Measurements from ENCODE around the gene FYB1.

Gene FYB1

DNA sequence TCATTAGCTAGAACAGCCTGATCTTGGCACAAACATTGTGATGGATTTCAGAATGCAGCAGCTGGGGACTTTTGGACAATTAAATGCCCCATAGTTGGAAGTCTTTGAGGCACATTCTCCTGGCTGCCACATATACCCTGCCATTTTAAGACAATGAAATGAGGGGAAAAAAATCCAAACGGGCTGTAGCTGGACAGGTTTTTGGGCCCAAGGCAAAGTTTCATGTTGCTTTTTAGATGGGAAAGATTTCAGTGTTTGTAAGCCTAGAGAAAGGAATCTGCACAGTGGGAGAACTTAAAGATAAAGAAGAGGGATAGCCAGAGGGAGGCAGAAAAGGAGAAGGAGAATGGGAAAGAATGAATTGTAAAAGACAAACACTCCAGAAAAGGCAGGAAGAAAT lies 115.1 kb downstream of the FYB1 start:
- TF ChIP-seq JUND (IDR thresholded peaks at IDR 0.05; ENCODE audit: low read depth), result no peak
- in situ Hi-C loops (cut with HindIII; ENCODE audit: low pct_unique_long_range_greater_than_20kb, low sequenced_read_pairs), result no loop called here
- DNase-seq (ENCODE audit: low read depth in 1 of 2, low spot score in 1 of 2), result peak in 1 of 2 experiments; percentile 74

DNA sequence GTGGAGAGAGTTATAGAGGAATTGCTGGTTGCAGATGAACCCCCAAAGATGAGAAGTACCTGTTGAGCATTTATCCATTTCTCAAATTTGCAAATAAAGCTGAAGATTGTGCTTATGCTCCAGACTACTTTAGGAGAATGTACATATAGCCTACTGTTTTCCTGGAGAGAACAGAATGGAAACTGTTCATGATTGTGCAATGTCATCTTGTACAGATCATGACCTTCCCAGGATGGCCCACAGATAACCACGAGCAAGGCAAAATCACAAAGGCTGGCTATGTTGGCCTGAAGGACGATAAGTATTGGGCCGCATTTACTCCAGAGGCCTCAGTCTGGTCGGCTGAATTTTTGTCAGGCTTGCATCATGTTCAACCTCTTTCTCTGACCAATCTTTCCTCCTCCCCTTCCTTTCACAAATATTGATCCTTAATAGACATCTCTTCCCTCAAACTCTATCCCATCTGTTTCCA lies 116.6 kb downstream of the FYB1 start:
- no peak for TF ChIP-seq JUND (IDR thresholded peaks at IDR 0.05; ENCODE audit: low read depth)
- in situ Hi-C loops (cut with HindIII; ENCODE audit: low pct_unique_long_range_greater_than_20kb, low sequenced_read_pairs), result no loop called here
- DNase-seq (ENCODE audit: low read depth in 1 of 2, low spot score in 1 of 2), result no peak

DNA sequence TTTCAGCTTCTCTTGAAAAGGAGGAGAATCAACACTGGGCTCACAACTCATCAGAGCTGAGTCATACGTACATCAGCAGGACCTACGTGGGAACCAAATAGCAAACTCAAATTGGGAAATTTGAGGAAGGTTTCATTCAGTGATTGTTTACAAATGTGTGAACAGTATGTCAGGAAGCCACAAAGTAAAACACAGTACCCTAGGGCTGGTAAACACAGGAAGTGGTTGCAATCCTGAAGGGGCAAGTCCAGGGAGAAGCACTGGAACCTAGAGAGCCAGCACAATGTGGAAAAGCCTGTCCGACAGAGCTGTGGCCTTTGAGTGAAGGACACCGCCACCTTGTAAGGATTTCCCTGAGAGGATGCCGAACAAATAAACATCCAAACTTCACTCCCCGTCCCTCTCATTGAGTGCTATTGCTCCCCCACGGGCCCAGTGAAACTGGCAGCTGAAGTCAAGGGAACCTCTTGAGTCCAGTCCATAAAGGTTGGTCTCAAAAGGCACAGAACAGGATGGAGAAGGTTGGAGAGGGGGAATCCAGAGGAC lies 118.4 kb downstream of the FYB1 start:
- in situ Hi-C loops (cut with HindIII; ENCODE audit: low pct_unique_long_range_greater_than_20kb, low sequenced_read_pairs), result no loop called here
- TF ChIP-seq JUND (IDR thresholded peaks at IDR 0.05; ENCODE audit: low read depth), result no peak
- peak; percentile 25 to 96 for DNase-seq (ENCODE audit: low read depth in 1 of 2, low spot score in 1 of 2)

DNA sequence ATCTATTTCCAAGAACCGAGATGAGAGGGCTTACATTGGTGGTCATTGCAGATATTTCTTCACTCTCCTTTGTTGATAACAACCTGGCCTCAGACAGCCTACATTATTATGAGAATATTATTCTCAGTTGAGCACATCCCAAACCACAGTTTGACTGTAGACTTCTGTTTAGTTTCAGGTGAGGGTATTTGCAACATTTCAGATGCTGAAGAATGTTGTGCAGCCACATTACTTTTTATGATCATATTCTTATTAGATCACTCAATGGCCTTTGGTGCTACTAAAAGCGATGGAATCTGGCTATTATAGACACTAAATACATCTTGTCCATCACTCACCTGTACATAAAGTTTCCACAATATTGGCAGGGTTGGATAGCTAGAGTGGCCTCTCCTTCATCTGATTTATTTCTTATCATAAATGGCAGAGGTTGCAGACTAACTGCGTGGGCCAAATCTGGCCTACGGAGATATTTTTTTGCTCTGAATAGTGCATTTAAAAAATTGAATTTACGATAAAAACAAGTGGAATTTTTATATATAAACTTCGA lies 119.0 kb downstream of the FYB1 start:
- no peak for DNase-seq (ENCODE audit: low read depth in 1 of 2, low spot score in 1 of 2)
- in situ Hi-C loops (cut with HindIII; ENCODE audit: low pct_unique_long_range_greater_than_20kb, low sequenced_read_pairs), result no loop called here
- TF ChIP-seq JUND (IDR thresholded peaks at IDR 0.05; ENCODE audit: low read depth), result no peak

DNA sequence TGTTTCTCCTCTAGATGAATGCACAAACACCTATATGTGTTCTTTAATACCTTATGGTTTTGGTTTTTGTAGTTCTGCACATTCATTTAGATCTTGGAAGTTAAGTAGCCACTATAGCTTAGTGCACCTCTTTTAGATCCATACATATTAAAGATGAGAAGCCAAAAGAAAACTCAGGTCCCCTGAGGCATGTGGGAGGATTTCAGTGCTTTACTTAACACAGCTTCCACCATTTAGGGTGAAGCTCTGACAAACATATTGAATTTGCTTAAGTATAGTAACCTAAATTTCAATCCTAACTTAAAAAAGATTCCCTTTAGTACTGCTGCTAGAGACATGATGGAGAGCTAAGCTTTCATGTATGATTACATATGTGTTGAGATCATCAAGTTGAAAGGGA lies 119.5 kb downstream of the FYB1 start:
- no peak for TF ChIP-seq JUND (IDR thresholded peaks at IDR 0.05; ENCODE audit: low read depth)
- DNase-seq (ENCODE audit: low read depth in 1 of 2, low spot score in 1 of 2), result no peak
- in situ Hi-C loops (cut with HindIII; ENCODE audit: low pct_unique_long_range_greater_than_20kb, low sequenced_read_pairs), result no loop called here

DNA sequence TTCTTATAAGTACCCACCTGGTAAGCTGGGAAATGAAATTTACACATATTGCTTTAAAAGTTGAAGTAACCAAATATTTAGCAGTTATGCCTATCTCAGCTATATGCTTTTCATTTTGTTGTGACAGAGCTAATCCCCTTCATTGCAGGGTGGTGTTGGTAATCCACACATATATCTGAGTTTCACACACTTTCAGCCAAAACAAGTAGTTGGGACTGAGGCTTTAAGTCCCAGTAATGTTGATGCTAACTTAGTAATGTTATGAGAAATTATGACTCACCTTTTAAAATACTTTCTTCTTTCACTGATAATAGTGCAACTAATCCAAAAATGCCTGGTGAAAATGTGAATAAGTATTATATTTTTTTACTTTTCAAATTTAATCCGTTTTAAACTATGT lies 126.0 kb downstream of the FYB1 start:
- in situ Hi-C loops (cut with HindIII; ENCODE audit: low pct_unique_long_range_greater_than_20kb, low sequenced_read_pairs), result no loop called here
- no peak for DNase-seq (ENCODE audit: low read depth in 1 of 2, low spot score in 1 of 2)
- no peak for TF ChIP-seq JUND (IDR thresholded peaks at IDR 0.05; ENCODE audit: low read depth)

DNA sequence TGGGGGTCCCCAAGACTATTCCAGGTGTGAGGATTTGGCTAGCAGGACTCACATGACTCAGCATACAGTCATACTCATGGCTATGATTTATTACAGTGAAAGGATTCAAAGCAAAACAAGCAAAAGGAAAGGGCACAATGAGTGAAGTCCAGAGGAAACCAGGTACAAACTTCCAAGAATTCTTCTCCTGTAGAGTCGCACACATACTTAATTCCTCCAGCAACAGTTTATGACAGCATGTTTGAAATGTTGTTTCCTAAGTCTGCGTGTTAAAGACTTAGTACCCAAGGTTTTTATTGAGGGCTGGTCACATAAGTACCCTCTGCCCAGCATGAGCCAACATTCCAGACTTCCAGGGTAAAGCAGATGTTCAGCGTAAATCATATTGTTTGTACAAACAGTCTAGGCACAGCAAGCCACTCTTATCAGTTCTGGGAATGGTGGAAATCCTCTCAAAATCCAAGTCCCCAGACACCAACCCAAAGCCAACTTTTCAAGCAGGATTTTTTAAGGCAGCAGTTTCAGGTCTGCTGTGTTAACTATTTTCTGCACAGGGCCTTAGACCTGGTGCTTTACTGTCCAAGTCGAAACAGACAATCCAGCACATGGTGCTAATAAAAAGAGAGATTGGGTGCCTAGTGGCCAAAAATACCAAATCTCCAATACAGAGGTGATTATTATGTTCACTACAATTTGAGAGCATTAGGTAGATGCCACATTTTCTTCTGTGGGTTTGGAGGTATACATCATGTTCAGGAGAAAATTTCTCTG lies 126.6 kb downstream of the FYB1 start:
- DNase-seq (ENCODE audit: low read depth in 1 of 2, low spot score in 1 of 2), result no peak
- in situ Hi-C loops (cut with HindIII; ENCODE audit: low pct_unique_long_range_greater_than_20kb, low sequenced_read_pairs), result no loop called here
- no peak for TF ChIP-seq JUND (IDR thresholded peaks at IDR 0.05; ENCODE audit: low read depth)

DNA sequence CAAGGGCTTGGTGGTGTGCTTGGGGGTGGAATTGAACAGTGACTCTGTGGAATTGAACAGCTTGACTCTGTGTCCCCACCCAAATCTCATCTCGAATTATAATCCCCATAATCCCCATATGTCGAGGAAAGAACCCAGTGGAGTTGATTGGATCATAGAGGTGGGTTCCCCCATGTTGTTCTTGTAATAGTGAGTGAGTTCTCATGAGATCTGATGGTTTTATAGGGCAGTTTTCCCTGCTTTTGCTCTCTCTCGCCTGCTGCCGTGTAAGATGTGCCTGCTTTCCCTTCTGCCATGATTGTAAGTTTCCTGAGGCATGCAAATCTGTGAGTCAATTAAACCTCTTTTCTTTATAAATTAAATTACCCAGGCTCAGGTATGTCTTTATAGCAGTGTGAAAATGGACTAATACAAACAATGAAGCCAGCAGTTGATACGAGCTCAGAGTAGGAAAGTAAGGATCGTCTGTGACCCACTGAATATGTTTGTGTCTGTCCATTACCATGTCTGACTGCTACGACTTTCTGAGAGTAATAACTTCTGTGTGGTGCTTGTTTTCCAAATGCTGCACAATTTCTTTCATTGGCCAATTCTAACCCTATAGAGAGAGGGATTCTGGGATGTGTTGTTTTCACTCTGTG lies 127.3 kb downstream of the FYB1 start:
- DNase-seq (ENCODE audit: low read depth in 1 of 2, low spot score in 1 of 2), result no peak
- in situ Hi-C loops (cut with HindIII; ENCODE audit: low pct_unique_long_range_greater_than_20kb, low sequenced_read_pairs), result no loop called here

DNA sequence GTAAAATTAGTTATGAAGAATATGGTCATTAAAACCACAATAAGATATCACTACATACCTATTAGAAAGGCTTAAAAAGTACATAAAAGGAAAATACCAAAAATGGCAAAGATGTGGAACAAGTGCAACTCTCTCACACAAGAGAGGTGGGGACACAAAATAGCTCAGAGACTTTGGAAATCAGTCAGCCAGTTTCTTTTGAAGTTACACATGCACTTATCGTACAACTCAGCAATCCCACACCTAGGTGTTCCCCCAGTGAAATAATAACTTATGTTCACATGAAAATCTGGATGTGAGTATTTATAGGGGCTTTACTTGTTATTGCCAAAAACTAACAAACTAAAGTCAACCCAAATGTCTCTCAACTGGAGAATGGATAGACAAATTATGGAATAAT lies 135.4 kb downstream of the FYB1 start:
- no peak for TF ChIP-seq JUND (IDR thresholded peaks at IDR 0.05; ENCODE audit: low read depth)
- in situ Hi-C loops (cut with HindIII; ENCODE audit: low pct_unique_long_range_greater_than_20kb, low sequenced_read_pairs), result no loop called here

More for the DNA sequence above, 127.3 kb downstream of the FYB1 start:
- TF ChIP-seq JUND (IDR thresholded peaks at IDR 0.05; ENCODE audit: low read depth), result no peak

DNA sequence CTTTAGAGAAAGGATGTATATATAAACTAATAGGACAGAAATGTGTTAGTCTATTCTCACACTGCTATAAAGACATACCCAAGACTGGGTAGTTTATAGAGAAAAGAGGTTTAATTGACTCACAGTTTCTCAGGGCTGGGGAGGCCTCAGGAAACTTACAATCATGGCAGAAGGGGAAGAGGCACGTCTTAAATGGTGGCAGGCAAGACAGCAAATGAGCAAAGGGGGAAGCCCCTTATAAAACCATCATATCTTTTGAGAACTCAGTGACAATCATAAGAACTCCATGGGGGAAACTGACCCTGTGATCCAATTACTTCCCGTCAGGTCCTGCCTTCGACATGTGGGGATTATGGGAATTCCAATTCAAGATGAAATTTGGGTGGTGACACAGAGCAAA lies 136.4 kb downstream of the FYB1 start:
- DNase-seq (ENCODE audit: low read depth in 1 of 2, low spot score in 1 of 2), result no peak
- in situ Hi-C loops (cut with HindIII; ENCODE audit: low pct_unique_long_range_greater_than_20kb, low sequenced_read_pairs), result no loop called here
- no peak for TF ChIP-seq JUND (IDR thresholded peaks at IDR 0.05; ENCODE audit: low read depth)

More for the DNA sequence above, 135.4 kb downstream of the FYB1 start:
- no peak for DNase-seq (ENCODE audit: low read depth in 1 of 2, low spot score in 1 of 2)

DNA sequence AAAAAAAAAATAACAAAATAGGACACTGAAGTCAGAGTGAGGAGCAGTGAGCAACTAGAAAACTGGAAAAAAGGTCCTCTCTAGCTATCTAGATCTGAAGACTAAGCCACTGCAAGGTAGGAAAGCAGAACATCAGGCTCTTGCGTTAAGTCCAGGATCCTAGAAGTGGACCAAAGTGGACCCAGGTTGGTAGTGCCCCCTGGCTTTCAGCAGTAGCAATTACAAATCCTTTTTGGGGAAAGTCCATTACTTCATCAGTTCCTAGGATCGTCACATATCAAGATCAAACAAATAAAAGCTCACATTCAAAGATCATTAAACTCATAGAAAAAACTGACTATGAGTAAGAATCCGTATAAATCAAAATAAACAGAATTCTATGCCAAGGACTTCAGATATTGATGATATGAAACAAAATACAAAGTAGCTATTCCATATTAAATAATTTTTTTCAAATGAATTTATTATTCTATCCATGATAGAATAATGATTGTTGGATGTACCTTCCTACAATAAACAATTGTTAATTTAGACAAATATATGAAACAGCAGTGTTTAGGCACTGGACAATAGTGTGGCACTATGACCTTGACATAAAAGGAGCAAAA lies 138.7 kb downstream of the FYB1 start:
- peak; percentile 18 to 73 for DNase-seq (ENCODE audit: low read depth in 1 of 2, low spot score in 1 of 2)
- in situ Hi-C loops (cut with HindIII; ENCODE audit: low pct_unique_long_range_greater_than_20kb, low sequenced_read_pairs), result no loop called here
- TF ChIP-seq JUND (IDR thresholded peaks at IDR 0.05; ENCODE audit: low read depth), result no peak

DNA sequence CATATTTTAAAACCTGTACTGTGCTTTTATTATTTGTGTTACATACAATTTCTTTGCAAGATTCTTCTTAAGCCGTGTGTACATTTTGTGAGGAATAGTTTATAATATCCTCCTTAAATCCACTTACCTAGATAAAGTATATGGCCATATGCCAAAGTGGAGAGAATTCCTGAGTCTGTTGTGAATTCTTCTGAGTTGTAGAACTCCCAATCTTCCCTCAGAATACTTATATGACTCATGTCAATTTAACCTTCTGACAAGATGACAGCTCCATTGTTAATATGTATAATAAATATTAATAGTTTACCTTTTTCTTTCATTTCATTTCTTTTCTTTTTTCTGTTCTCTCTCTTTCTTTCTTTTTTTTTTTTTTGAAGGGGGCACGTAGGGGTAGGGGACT lies 139.2 kb downstream of the FYB1 start:
- TF ChIP-seq JUND (IDR thresholded peaks at IDR 0.05; ENCODE audit: low read depth), result no peak
- in situ Hi-C loops (cut with HindIII; ENCODE audit: low pct_unique_long_range_greater_than_20kb, low sequenced_read_pairs), result no loop called here
- no peak for DNase-seq (ENCODE audit: low read depth in 1 of 2, low spot score in 1 of 2)

All from T47D (cell line).